CD4-positive, alpha-beta T cell treated with Interleukin-6 for 4 hours (primary cell): ENCODE measurements around the gene RGS3.

Experiments
- DNase-seq: peaks from one replicate; pipeline ENCODE4 v3.0.0-alpha.2; 2020; ENCODE audit warnings: mixed read lengths

RGS3 gene

DNA sequence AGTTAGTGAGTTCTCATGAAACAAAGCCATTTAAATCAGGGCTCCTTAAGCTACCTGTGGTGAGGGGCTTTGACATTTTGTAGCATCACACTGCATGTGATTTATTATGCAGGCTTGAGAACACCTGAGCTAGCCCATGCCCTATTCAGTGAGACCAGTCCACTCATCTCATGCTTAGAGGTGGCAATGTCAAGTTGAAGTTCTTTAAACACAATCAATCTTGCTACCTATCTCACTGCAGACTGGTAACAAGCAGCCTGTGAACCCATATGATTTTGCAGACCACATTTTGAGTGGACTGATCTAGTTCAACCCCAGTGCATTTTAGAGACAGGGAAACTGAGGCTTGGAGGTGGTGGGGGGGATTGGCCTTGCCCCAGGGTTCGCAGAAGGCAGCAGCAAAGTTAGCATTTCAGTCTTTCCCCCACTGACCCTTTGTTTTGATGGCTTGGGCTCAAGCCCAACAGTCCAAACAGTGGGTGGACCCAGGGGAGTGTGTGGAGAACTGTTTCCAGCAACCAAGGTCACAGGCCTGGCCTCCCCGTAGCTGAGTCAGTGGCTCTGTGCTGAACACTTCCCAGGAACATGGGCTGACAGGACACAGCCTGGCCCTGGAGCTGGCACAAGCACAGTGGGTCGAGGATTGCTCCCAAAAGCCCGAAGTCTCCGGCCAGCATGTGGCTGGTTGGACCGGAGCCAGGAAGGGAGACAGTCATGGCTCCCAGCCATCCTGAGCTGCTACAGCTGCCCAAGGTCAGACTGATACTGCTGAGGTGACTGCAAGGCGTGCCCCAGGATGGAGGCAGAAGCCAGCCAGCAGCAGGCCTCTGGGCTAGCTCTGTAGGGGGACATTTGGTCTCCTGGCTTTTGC is 95.3 kb downstream of the RGS3 start:
- no peak for DNase-seq

DNA sequence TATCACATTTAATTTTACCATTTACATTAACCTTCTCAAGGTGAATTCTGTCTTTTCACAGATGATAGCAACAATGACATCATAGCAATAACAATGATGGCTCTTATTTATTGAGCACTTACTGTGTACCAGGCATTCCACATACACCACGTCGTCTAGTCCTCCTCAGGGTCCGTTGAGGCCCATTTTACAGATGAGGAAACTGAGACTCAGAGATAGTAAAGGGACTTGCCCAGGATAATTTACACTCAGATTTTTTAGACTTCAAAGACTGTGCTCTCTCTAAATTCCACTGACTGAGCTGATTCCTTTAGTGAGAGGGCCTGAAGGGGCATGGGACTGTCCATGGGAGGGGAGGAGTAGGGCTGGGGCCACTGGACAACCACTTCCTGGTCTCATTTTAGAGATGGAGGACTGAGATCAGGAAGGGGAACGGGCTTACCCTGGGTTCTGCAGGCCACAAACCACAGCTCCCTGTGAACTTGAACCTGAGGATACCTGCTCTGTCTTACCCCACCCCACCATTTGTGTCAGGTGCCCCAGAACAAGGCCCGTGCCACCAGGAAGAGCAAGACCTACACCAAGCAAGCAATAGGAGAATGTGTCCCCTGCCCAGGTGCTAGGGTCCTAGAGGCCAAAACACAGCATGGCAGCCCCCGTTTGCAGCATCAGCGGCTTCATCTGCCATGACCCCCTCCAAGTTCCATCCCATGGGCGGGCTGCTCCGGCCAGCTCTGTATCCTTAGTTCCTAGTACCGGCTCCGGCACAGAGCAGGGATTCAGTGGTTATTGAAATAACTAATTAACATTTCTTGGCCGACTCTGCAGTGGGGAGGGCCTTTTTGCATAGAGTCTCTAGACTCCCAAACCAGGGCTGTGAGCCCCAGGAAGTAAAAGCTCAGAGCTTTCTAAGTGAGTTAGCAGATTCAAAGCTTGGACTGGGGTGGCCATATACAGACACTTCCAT is 96.6 kb downstream of the RGS3 start:
- DNase-seq = no peak

DNA sequence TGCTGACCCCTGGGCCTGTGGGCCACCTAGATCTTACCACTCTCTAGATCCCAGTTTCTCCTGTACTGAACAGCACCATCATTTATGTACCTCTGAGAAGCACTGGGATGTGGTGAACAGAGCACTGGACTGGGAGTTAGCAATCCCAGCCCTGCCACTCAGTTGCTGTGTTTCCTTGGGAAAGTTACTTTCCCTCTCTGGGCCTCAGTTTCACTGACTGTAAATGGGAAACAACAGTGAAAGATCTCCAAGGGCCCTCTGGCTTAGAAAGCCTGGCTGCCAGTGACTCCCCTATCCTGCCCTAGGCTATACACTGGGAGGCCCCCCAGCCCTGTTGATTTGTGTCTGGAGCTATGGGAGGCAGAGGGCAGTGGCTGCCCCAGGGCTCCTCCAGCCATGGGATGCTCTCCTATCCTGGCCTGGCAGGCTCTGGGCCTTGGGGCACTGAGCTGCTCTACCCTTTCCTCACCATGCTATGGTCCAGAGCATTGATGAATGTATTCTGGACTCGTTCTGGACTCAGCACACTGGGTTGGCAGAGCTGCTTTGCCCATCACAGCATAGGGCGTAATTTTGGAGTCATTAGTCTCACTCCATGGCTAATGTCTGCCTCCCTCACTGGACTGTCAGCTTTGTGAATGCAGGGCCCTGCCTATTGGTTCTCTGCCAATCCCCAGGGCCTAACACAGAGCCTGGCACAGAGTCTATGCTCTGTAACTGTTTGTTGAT is 99.3 kb downstream of the RGS3 start:
- DNase-seq = no peak

DNA sequence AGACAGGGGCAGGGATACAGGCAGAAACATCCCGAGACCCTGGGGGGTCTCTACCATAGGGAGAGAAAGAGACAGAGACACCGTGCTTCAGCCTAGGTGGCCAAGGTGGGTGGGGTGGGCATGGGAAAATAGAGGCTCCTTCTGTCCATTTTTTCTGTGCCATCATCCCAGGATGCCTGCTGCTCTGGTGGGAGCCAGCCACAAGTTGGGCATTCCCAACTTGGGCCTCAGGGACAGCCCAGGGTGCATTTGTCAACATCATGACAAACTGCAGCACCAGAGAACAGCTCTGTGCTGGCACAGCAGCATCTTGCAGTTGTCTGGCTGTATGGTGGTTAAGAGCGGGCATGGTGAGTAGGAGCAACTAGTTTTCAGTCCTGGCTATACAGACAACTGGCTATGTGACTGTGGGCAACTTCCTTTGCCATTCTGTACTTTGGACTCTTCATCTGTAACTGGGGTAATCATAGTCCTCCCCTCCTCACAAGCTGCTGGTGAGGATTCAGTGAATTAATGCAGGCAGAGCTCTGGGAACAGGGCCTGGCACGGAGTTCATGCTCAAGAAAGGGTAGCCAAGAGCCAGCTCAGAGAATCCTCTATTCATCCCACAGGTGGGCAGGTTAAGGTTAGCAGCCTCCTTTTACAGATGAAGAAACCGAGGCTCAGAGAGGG is 100.4 kb downstream of the RGS3 start:
- DNase-seq = no peak

DNA sequence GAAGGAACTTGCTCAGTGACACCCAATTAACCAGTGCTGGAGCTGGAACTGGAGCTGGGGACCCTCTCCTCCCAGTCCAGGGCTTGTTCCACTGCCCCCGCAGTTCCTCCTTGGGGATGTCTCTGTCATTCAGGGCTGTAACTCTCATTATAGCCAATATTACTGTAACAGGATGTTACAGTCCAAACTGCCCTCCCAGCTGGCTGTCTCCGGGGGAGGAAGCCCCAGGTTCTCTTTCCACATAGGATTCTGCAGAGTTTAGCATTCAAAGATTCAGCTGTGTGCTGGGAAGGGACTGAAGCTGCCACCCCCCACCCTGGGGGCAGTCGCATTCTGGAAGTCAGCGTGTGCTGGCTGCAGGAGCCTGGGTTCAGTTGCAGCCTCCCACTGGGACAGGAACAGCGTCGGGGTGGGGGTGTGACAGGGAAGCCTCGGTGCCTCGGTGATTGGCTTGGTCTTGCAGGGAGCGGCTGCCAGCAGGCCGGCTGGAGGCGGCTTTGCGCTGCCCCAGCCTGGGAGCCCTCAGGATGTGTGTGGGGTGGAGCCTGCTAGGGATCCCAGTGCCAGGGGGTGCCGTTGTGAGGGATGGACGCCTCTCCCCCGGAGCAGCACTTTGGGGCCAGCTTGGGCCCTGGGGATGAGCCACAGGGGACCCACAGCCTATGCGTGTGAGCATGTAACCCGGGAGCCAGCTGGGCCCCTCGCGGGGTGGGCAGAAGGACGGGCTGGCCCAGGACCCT is 101.1 kb downstream of the RGS3 start:
- DNase-seq = no peak

DNA sequence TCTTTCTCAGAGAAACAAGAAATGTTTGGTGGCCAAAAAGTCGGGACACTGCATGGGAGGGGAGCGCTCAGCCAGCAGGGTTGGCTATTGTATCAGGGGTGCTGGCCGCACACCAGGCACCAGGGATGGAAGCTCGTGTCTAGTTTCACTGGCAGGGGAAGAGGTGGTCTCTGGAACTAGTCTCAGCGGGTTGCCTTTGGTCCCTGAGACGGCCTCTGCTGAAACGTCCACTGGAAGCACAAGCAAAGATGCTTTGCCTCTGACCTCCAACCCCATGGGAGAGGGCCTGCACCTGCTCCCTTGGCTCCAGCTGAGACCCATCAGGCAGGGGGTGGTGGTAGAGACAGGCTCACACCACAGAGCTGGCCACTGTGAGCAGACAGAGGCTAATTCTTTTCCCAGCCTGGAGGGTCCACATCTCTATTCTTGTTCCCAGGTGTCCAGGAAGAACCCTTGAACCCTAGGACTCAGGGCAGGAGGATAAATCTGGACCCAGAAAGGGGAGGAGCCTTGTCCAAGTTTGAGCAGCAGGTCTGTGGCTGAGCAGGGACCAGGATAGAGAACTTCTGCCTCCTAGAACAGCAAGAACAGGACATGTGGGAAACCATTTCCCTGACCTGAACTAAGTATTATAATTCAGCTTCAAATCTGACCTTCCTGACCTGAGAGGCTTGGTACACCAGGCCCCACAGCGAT is 102.6 kb downstream of the RGS3 start:
- DNase-seq = no peak

DNA sequence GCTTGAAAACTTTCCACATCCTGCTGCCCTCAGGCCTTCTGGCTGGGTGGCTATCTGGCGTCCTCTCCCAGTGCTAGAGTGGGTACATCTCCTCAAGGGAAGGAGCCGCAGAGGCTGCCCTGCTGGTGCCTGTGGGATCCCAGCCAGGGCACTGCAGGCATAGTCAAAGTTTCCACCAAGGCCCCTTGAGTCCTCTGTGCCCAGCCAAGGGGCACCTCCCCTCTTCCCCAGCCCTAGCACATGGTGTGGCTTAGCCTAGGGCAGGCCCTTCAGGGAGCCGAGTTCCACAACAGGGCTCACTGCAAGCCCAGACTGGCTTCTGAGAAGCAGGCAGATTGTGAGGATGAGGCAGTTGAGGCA is 103.2 kb downstream of the RGS3 start:
- no peak for DNase-seq

DNA sequence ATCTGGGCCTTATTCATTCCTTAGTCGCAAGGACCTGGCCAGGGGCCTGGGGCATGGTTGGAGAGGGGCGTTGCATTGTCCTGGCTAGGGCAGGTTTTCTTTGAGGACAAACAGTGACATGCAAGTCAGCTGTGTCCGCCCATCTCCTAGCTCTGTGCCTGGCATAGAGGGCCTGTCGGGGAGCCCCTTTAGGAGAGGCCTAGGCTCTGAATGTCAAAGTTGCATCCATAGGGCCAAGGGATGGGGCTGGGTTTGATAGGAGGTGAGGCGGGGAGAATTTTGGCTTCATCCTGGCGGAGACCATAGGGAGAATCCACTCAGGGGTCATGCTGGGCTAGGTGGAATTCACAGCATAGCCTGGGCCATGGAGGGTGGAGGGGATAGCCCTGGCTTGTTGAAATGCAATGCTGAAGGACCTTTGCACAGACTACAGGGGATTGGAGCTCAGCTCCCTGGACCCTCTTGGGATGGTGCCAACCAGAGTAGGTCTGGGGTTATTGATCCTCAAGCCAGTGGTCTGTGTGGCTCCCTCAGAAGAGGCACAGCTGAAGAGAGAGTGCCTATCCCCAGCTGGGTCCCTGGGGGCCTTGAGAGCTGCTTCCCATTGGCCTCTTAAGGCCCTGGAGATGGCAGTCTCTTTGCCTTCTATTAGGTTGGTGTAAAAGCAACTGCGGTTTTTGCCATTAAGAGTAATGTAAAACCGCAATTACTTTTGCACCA is 104.0 kb downstream of the RGS3 start:
- DNase-seq = no peak

DNA sequence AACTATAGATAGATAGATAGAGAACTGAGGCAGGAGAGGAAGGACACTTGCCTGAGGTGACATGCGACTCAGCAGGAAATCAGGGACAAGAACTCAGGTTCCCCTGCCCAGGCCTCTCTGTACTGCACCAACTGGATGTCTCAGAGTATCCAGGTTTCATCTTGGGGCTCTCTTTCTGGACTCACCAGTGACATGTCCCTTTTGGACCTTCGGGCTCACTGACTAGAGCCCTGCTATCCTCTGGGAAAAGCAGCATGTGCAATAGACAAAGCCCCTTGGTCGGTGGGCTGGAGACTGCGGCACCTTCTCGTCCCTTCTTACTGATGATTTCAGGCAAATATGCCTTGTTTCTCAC is 104.5 kb downstream of the RGS3 start:
- no peak for DNase-seq

DNA sequence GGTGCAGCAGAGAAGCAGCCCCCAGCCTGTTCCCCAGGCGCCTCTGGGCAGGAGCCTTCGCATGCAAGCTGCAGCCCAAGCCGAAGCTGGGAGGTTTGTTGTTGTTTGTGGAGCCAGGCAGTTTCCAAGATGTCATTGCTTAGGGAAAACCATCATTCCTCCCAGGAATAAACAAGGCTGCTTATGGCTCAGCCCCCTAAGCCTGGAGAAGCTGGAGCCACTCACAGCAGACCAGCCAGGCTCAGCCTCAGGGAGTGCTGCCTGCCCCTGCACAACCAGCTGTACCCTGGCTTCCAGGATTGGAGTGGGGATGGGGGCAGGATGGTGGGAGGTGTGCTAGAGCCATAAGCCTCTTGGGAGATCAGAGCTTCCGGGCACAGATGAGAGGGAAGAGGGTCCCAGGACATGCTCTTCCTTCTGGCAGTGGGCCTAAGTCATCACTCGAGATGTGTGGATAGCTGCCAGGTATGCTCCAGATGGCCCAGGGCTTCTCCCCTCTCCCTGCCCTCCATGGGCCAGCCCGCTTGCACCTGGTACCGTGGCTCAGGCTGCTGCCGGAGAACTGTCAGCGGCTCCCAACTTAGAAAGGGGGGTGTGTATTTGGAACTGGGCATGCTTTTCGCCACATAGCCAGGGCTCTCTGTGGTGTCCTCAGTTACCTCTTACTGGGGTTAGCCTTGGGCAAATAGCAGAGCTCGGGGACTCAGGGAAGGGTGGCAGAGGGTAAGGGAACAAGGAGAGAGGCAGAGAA is 105.2 kb downstream of the RGS3 start:
- DNase-seq = no peak

DNA sequence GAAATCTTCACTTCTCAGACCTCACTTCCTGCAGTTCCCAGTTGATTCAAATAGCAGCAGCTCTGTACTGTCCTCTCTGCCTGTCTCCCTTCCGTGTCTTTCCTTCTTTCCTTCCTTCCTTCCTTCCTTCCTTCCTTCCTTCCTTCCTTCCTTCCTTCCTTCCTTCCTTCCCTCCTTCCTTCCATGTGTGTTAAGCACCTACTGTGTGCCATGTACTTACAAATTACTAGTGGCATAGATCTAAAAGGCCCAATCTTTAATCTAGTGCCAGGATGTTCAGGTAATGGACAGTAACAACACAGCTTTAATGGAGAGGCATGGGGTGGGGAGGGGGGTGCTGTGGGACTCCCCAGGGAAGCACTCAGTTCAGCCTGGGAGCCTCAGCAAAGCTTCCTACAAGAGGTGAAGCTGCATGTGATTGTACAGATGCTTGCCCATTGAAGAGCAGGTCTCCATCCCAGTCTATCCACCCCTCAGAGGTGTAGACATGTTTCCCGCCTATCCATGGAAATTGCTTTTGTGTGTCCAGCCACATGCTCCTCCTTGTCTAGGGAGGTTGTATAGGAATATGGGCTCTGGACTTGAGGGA is 106.0 kb downstream of the RGS3 start:
- no peak for DNase-seq

DNA sequence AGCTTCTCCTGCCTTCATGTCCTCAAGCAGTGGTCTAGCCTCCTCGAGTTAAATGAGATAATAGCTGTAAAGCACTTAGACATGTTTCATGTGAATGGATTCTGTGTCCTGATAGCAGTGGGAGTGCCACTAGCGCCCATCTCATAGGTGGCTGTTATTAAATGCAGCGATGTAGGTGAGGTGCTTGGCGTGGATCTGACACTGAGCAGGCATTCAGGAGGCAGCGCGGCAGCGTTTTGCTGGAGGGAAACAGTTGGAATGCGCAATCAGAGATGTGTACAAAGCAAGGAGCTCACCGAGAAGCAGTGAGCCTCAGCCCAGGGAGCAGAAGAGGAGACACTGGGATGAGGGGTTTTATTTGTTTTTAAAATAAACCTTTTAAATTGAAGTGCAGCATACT is 106.6 kb downstream of the RGS3 start:
- no peak for DNase-seq

DNA sequence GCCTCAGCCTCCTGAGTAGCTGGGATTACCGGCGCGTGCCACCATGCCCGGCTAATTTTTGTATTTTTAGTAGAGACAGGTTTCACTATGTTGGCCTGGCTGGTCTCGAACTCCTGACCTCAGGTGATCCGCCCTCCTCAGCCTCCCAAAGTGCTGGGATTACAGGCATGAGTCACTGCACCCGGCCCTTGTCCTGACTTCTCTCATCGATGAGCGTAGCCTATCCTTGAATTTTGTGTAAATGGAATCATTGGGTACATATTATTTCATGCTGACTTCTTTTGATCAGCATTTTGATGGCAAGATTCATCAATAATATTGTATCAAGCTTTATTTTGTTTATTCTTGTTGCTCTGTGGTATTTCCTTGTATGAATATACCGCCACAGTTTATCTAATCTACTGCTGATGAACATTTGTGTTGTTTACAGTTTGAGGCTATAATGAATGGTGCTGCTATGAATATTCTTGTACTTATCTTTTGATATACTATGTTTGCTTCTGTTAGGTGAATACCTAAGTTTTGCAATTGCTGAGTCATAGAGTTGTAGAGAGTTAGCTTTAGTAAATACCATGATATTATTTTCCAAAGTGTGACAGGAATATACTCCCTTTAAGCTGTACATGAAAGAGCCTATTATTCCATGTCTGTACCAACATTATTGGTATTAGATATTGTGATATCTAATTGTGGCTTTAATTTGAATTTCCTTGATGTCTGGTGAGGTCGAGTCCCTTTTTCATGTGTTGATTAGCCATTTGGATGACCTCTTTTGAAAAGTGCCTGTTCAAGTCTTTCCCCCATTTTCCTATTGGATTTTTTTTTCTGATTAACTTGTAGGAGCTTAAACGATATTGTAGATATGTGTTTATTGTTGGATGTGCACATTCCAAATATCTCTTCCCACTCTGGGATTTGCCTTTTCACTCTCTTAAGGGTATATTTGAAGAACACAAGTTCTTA is 107.5 kb downstream of the RGS3 start:
- DNase-seq = no peak

DNA sequence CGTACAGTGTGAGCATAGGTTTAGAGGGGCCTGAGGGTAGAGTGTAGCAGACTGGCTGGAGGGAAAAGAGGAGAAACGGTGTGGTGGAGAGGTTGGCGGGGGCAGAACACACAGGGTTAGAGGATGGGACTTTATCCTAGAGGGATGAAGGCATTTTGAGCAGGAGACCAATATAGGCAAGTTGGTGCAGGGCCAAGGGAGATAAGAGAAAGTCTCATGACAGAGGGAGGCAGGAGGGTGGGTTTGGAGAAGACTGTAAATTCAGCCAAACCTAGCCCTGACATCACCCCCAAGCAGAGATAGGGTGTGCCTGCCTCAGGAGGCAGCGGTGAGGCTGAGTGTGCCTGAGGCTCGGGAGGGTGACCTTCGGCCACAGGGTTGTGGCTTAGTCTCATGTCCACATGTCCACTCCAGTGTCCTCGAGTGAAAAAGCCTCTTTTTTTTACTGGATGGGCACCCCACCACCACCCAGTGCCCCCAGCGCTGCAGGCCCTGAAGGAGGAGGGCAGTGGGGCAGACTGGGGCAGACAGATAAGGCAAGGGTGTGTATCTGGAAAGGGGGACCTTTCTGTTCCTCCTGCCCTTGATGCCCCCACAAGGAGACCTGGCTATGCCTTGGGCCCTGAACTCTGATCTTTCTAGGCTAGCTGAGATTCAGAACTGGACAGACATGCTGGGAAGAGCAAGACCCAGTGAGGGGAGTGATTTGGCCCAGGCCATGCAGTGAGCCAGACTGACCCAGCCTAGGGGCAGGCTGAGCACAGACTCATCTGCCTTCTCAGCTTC is 108.7 kb downstream of the RGS3 start:
- no peak for DNase-seq

DNA sequence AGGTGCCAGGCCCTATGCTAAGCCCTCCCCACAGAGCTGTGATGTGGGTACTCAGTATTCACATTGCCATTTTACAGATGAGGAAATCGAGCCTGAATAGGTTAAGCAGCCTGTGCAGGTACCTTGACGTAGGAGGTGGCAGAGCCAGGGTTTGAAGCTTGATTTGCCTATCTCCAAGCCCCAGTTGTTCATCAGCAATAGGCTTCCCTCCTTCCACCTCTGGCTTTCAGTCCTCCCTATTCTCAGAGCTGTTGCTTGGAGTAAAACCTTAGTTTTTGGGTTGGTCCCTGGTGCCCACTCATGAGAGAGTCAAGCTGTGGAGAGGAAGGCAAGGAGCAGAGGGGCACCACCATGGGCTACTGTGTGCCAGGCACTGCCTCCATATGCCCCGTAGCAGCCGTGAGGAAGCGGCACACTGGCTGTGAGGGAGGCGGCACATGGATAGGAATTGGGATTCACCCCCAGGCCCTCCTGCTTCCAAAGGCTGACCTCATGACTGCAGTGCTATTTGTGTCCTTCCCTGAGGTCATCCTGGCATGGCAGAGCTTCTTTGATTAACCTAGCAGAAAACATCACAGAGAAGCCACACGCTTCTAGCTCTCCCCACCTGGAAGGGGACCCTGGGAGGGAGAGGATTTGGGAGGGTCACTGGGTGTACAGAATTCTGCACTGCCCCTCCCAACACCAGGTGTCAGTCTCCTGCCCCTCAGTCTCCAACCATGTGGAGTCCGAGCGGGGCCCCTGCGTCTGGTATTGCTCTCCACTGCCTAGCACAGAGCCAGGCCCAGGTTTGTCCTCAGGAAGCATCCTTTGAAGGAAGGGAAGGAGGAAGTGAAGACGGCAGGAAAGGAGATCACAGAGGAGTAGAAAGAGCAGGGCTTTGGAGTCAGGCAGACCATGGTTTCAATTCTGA is 109.8 kb downstream of the RGS3 start:
- no peak for DNase-seq

DNA sequence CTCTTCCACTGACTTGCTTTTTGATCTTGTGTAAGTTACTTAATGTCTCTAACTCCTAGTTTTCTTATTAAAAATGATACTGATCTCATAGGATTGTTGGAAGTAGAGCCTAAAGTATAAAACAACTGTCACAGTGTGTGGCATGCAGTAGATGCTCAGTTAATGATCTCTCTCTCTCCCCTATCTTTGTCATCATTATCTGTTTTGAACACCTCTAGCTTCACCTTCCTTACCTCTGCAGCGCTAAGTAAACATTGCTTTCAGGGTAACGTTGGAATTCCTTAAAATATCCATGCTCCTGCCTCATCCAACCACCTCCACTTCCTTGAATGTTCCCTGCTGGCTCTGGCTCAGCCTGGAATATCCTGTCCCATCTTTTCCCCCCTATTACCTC is 110.4 kb downstream of the RGS3 start:
- DNase-seq = no peak
